ENCODE data around the gene NEURL4. TPM values are rescaled to one million over a fixed set of nuclear protein-coding genes. Genes with fewer than 3 reads are reported as not detected.
"Not testable (repeated sequence)": the region's sequence is repeated elsewhere in the genome, so short reads cannot be mapped to it uniquely, and the experiment has no call there.

The NEURL4 gene
- 13.4 and 19.3 TPM in 2 replicates for total RNA-seq

GRCh38 chr17:7328840-7329373 is at the start of gene NEURL4:
TSS of gene NEURL4 (minus strand) at chr17:7329335. CDS start at chr17:7329312, 23 bp downstream.
- peak within 1 kb of the TSS; percentile 97 for H3K4me3 ChIP-seq (ENCODE audit: low read depth, low read length)
- no peak for DNase-seq (ENCODE audit: low read depth)
- no peak for TF ChIP-seq CTCF (conservative IDR thresholded peaks at IDR 0.05; ENCODE audit: low read depth, low read length)

- no peak for DNase-seq (ENCODE audit: low read depth)
- no peak overlapping the region for H3K4me3 ChIP-seq (ENCODE audit: low read depth, low read length)
- no peak for TF ChIP-seq CTCF (conservative IDR thresholded peaks at IDR 0.05; ENCODE audit: low read depth, low read length)
Observed at GRCh38 chr17:7374353-7374752, 45.2 kb upstream of the NEURL4 start.

- DNase-seq (ENCODE audit: low read depth): no peak
- no peak for TF ChIP-seq CTCF (conservative IDR thresholded peaks at IDR 0.05; ENCODE audit: low read depth, low read length)
Observed at GRCh38 chr17:7370853-7371252, 41.7 kb upstream of the NEURL4 start.

GRCh38 chr17:7369825-7370224 is 40.7 kb upstream of the NEURL4 start:
- no peak for DNase-seq (ENCODE audit: low read depth)
- no peak for TF ChIP-seq CTCF (conservative IDR thresholded peaks at IDR 0.05; ENCODE audit: low read depth, low read length)
- no peak overlapping the region for H3K4me3 ChIP-seq (ENCODE audit: low read depth, low read length)

More at GRCh38 chr17:7370853-7371252, 41.7 kb upstream of the NEURL4 start:
- H3K4me3 ChIP-seq (ENCODE audit: low read depth, low read length): no peak overlapping the region

- not testable (repeated sequence) for DNase-seq (ENCODE audit: low read depth)
Observed at GRCh38 chr17:7368599-7368994, 39.5 kb upstream of the NEURL4 start.

GRCh38 chr17:7367918-7368598 is 38.9 kb upstream of the NEURL4 start:
- no peak overlapping the region for H3K4me3 ChIP-seq (ENCODE audit: low read depth, low read length)
- TF ChIP-seq CTCF (conservative IDR thresholded peaks at IDR 0.05; ENCODE audit: low read depth, low read length): no peak
- no peak for DNase-seq (ENCODE audit: low read depth)

More at GRCh38 chr17:7368599-7368994, 39.5 kb upstream of the NEURL4 start:
- H3K4me3 ChIP-seq (ENCODE audit: low read depth, low read length): not testable (repeated sequence)

- TF ChIP-seq CTCF (conservative IDR thresholded peaks at IDR 0.05; ENCODE audit: low read depth, low read length): no peak
- DNase-seq (ENCODE audit: low read depth): no peak
Observed at GRCh38 chr17:7367083-7367482, 37.9 kb upstream of the NEURL4 start.

GRCh38 chr17:7365963-7366362 is 36.8 kb upstream of the NEURL4 start:
- DNase-seq (ENCODE audit: low read depth); H3K4me3 ChIP-seq (ENCODE audit: low read depth, low read length): not testable (repeated sequence)

More at GRCh38 chr17:7367083-7367482, 37.9 kb upstream of the NEURL4 start:
- no peak overlapping the region for H3K4me3 ChIP-seq (ENCODE audit: low read depth, low read length)

Measured in epithelial cell of proximal tubule (primary cell).